Measurements from ENCODE around the gene MYPOP. TPM values are rescaled to one million over a fixed set of nuclear protein-coding genes. Genes with fewer than 3 reads are reported as not detected.

Gene MYPOP
- total and polyA plus RNA-seq, 9 of the 15 experiments (the other 6 are each of a cell fraction or from before 2014, with no cell fraction given) = 0.32 to 7.6 (median 1.6) TPM

GRCh38 chr19:45862564-45863334 is 39.7 kb downstream of the MYPOP start, which contains the start of gene SYMPK (continued):
- TF ChIP-seq NONO (IDR thresholded peaks at IDR 0.05; ENCODE audit: low read depth in 2 of 2, low read length in 1 of 2) (no peak), SMAD4 (CRISPR knock-in tag; conservative IDR thresholded peaks at IDR 0.05) (no peak; the same call in 1 of the 2 replicates), CCAR2 (IDR thresholded peaks at IDR 0.05; ENCODE audit: low read depth, low read length) (no peak), CBFB (CRISPR knock-in tag; IDR thresholded peaks at IDR 0.05) (no peak), POLR3A (IDR thresholded peaks at IDR 0.05; ENCODE audit: borderline replicate concordance, extremely low read depth, insufficient read depth, insufficient read length) (no peak), RBM34 (IDR thresholded peaks at IDR 0.05; ENCODE audit: borderline replicate concordance, insufficient read depth, low read length) (no peak), HMG20A (CRISPR knock-in tag; conservative IDR thresholded peaks at IDR 0.05) (no peak), KAT7 (CRISPR knock-in tag; IDR thresholded peaks at IDR 0.05; ENCODE audit: borderline replicate concordance) (no peak)
- TF ChIP-seq, protein P1, sequence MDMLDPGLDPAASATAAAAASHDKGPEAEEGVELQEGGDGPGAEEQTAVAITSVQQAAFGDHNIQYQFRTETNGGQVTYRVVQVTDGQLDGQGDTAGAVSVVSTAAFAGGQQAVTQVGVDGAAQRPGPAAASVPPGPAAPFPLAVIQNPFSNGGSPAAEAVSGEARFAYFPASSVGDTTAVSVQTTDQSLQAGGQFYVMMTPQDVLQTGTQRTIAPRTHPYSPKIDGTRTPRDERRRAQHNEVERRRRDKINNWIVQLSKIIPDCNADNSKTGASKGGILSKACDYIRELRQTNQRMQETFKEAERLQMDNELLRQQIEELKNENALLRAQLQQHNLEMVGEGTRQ (CRISPR knock-in tag; IDR thresholded peaks at IDR 0.05) = peak; percentile 72
- TF ChIP-seq, protein P2, sequence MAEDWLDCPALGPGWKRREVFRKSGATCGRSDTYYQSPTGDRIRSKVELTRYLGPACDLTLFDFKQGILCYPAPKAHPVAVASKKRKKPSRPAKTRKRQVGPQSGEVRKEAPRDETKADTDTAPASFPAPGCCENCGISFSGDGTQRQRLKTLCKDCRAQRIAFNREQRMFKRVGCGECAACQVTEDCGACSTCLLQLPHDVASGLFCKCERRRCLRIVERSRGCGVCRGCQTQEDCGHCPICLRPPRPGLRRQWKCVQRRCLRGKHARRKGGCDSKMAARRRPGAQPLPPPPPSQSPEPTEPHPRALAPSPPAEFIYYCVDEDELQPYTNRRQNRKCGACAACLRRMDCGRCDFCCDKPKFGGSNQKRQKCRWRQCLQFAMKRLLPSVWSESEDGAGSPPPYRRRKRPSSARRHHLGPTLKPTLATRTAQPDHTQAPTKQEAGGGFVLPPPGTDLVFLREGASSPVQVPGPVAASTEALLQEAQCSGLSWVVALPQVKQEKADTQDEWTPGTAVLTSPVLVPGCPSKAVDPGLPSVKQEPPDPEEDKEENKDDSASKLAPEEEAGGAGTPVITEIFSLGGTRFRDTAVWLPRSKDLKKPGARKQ (CRISPR knock-in tag; IDR thresholded peaks at IDR 0.05) = no peak
- TF ChIP-seq, protein P3, sequence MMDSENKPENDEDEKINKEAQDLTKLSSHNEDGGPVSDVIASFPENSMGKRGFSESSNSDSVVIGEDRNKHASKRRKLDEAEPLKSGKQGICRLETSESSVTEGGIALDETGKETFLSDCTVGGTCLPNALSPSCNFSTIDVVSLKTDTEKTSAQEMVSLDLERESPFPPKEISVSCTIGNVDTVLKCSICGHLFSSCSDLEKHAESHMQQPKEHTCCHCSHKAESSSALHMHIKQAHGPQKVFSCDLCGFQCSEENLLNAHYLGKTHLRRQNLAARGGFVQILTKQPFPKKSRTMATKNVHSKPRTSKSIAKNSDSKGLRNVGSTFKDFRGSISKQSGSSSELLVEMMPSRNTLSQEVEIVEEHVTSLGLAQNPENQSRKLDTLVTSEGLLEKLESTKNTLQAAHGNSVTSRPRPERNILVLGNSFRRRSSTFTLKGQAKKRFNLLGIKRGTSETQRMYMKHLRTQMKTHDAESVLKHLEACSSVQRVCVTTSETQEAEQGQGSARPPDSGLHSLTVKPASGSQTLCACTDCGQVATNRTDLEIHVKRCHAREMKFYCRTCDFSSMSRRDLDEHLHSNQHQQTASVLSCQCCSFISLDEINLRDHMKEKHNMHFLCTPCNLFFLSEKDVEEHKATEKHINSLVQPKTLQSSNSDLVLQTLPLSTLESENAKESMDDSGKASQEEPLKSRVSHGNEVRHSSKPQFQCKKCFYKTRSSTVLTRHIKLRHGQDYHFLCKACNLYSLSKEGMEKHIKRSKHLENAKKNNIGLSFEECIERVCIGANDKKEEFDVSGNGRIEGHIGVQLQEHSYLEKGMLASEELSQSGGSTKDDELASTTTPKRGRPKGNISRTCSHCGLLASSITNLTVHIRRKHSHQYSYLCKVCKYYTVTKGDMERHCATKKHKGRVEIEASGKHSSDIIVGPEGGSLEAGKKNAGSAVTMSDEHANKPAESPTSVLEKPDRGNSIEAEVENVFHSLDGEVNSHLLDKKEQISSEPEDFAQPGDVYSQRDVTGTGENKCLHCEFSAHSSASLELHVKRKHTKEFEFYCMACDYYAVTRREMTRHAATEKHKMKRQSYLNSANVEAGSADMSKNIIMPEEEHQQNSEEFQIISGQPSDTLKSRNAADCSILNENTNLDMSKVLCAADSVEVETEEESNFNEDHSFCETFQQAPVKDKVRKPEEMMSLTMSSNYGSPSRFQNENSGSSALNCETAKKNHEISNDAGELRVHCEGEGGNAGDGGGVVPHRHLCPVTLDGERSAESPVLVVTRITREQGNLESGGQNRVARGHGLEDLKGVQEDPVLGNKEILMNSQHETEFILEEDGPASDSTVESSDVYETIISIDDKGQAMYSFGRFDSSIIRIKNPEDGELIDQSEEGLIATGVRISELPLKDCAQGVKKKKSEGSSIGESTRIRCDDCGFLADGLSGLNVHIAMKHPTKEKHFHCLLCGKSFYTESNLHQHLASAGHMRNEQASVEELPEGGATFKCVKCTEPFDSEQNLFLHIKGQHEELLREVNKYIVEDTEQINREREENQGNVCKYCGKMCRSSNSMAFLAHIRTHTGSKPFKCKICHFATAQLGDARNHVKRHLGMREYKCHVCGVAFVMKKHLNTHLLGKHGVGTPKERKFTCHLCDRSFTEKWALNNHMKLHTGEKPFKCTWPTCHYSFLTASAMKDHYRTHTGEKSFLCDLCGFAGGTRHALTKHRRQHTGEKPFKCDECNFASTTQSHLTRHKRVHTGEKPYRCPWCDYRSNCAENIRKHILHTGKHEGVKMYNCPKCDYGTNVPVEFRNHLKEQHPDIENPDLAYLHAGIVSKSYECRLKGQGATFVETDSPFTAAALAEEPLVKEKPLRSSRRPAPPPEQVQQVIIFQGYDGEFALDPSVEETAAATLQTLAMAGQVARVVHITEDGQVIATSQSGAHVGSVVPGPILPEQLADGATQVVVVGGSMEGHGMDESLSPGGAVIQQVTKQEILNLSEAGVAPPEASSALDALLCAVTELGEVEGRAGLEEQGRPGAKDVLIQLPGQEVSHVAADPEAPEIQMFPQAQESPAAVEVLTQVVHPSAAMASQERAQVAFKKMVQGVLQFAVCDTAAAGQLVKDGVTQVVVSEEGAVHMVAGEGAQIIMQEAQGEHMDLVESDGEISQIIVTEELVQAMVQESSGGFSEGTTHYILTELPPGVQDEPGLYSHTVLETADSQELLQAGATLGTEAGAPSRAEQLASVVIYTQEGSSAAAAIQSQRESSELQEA (IDR thresholded peaks at IDR 0.05; ENCODE audit: low read depth) = peak; percentile 88
- TF ChIP-seq, protein P4, sequence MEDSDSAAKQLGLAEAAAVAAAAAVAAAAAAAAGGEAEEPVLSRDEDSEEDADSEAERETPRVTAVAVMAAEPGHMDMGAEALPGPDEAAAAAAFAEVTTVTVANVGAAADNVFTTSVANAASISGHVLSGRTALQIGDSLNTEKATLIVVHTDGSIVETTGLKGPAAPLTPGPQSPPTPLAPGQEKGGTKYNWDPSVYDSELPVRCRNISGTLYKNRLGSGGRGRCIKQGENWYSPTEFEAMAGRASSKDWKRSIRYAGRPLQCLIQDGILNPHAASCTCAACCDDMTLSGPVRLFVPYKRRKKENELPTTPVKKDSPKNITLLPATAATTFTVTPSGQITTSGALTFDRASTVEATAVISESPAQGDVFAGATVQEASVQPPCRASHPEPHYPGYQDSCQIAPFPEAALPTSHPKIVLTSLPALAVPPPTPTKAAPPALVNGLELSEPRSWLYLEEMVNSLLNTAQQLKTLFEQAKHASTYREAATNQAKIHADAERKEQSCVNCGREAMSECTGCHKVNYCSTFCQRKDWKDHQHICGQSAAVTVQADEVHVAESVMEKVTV (CRISPR knock-in tag; IDR thresholded peaks at IDR 0.05) = no peak
